WERI-Rb-1 (cell line): ENCODE results near the gene ALG1L2.
"Not testable (repeated sequence)": the region's sequence is repeated elsewhere in the genome, so short reads cannot be mapped to it uniquely, and the experiment has no call there.

Experiments
- DNase-seq: peaks from one replicate; pipeline ENCODE4 v3.0.0-alpha.2; 2020
- H3K27ac ChIP-seq: fragments of 250-450 bp; sonication (Bioruptor Pico); 2 replicates; pipeline ENCODE4 v1.5.1; 2020; ENCODE audit warnings: mild to moderate bottlenecking, moderate library complexity
- H3K27me3 ChIP-seq: fragments of 250-450 bp; sonication (Bioruptor Pico); 2 replicates; pipeline ENCODE4 v1.5.1; 2021; ENCODE audit warnings: mild to moderate bottlenecking, low read depth, moderate library complexity; ENCODE audit not compliant: insufficient read depth, severe bottlenecking
- H3K36me3 ChIP-seq: fragments of 250-450 bp; sonication (Bioruptor Pico); 2 replicates; pipeline ENCODE4 v1.5.1; 2020; ENCODE audit warnings: mild to moderate bottlenecking, moderate library complexity
- H3K4me3 ChIP-seq: 2 replicates; pipeline ENCODE4 v1.5.1; 2011; ENCODE audit warnings: low read depth, mild to moderate bottlenecking, control low read depth, low read length
- H3K9me3 ChIP-seq: fragments of 250-450 bp; sonication (Bioruptor Pico); 2 replicates; pipeline ENCODE4 v1.5.1; 2021; ENCODE audit warnings: mild to moderate bottlenecking, moderate library complexity; ENCODE audit not compliant: severe bottlenecking
- TF ChIP-seq, protein P1 (sequence below): IDR thresholded peaks from 2 replicates; pipeline ENCODE4 v1.5.1; 2011; ENCODE audit warnings: low read depth, mild to moderate bottlenecking, control low read depth, inconsistent platforms, low read length

The ALG1L2 gene

GRCh38 chr3:130059162-130059561, 22.5 kb upstream of the ALG1L2 start:
- not testable (repeated sequence) for H3K27ac ChIP-seq, H3K36me3 ChIP-seq

GRCh38 chr3:130073582-130073981, 8.0 kb upstream of the ALG1L2 start:
- H3K36me3 ChIP-seq: no peaks in the 10 kb centered on the region
- TF ChIP-seq, protein P1, sequence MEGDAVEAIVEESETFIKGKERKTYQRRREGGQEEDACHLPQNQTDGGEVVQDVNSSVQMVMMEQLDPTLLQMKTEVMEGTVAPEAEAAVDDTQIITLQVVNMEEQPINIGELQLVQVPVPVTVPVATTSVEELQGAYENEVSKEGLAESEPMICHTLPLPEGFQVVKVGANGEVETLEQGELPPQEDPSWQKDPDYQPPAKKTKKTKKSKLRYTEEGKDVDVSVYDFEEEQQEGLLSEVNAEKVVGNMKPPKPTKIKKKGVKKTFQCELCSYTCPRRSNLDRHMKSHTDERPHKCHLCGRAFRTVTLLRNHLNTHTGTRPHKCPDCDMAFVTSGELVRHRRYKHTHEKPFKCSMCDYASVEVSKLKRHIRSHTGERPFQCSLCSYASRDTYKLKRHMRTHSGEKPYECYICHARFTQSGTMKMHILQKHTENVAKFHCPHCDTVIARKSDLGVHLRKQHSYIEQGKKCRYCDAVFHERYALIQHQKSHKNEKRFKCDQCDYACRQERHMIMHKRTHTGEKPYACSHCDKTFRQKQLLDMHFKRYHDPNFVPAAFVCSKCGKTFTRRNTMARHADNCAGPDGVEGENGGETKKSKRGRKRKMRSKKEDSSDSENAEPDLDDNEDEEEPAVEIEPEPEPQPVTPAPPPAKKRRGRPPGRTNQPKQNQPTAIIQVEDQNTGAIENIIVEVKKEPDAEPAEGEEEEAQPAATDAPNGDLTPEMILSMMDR: no peak
- no peak overlapping the region for H3K27ac ChIP-seq
- DNase-seq: no peak
- H3K27me3 ChIP-seq: no peaks in the 10 kb centered on the region
- no peak overlapping the region for H3K4me3 ChIP-seq
- H3K9me3 ChIP-seq: no peaks in the 10 kb centered on the region

More at GRCh38 chr3:130059162-130059561, 22.5 kb upstream of the ALG1L2 start:
- not testable (repeated sequence) for H3K27me3 ChIP-seq, DNase-seq, H3K4me3 ChIP-seq, H3K9me3 ChIP-seq

DNA sequence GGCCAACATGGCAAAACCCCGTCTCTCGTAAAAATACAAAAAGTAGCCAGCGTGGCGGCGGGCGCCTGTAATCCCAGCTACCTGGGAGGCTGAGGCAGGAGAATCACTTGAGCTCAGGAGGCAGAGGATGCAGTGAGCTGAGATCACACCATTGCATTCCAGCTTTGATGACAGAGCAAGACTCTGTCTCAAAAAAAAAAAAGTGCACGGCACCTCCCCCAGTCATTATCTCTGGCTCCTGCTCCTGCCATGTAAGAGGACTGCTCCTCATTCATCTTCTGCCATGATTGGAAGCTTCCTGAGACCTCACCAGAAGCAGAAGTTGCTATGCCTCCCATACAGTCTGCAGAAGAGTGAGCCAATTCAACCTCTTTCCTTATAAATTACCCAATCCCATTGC, 4.0 kb upstream of the ALG1L2 start:
- Histone ChIP-seq H3K9me3 (no peaks in the 10 kb centered on the region), H3K27me3 (no peaks in the 10 kb centered on the region), H3K4me3 (no peak overlapping the region), H3K36me3 (no peaks in the 10 kb centered on the region), H3K27ac (no peak overlapping the region)
- no peak for DNase-seq
- TF ChIP-seq, protein P1: no peak

DNA sequence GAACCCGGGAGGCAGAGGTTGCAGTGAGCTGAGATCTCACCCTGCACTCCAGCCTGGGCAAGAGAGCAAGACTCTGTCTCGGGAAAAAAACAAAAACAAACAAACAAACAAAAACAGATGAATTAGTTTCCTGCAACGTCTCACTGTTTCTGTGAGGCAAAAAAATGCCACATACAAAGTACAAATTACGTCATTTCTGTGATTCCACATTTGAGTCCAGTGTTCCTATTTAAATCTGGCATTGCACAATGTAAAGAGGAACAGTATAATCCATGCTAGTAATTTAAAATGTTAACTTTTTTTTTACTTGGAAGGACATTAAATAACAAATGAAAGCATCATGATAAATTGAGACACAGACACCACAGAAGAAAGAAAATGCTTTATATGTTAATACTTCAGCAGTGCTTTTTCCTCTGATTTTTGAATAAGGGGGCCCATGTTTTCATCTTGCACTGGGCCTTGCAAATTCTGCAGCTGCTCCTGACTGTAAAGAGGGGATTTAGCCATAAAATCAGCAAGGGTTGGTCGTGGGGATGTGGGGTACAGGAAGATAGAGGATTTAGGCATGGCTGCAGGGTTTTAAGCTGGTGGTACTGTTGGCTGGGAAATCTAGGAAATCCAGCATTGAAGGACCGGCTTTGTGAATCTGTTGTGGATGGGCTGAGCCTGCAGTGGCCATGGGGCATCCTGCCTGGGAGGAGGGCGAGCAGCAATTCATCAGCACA, 1.9 kb downstream of the ALG1L2 start:
- not testable (repeated sequence) for H3K4me3 ChIP-seq, H3K27me3 ChIP-seq, H3K9me3 ChIP-seq, H3K27ac ChIP-seq, H3K36me3 ChIP-seq, DNase-seq

- no peaks in the 10 kb centered on the region for H3K36me3 ChIP-seq
- no peak overlapping the region for H3K4me3 ChIP-seq
- DNase-seq: no peak
- no peaks in the 10 kb centered on the region for H3K9me3 ChIP-seq
- no peaks in the 10 kb centered on the region for H3K27me3 ChIP-seq
- TF ChIP-seq, protein P1: no peak
- H3K27ac ChIP-seq: no peak overlapping the region
These were observed 2.9 kb downstream of the ALG1L2 start for GRCh38 chr3:130084436-130084980.

GRCh38 chr3:130085881-130086280, 4.2 kb downstream of the ALG1L2 start:
- H3K27ac ChIP-seq: no peak overlapping the region
- no peaks in the 10 kb centered on the region for H3K36me3 ChIP-seq
- TF ChIP-seq, protein P1: no peak
- H3K9me3 ChIP-seq: no peaks in the 10 kb centered on the region
- no peak for DNase-seq
- no peaks in the 10 kb centered on the region for H3K27me3 ChIP-seq
- no peak overlapping the region for H3K4me3 ChIP-seq

GRCh38 chr3:130086628-130087027, 5.0 kb downstream of the ALG1L2 start:
- not testable (repeated sequence) for H3K27ac ChIP-seq, H3K9me3 ChIP-seq, H3K4me3 ChIP-seq, H3K27me3 ChIP-seq, H3K36me3 ChIP-seq, DNase-seq
